ENCODE measurements around the gene ZNF32.
A peak's percentile ranks its signal among the peaks of the same experiment; 100 is the strongest.

The ZNF32 gene

GRCh38 chr10:43622038-43622437 lies 26.6 kb downstream of the ZNF32 start:
- DNase-seq (ENCODE audit: insufficient read length, low spot score) (no peak), FAIRE-seq (no peak)
- TF ChIP-seq CTCF (IDR thresholded peaks at IDR 0.05; ENCODE audit: insufficient read depth, missing control alignments), result no peak

GRCh38 chr10:43619368-43619767 lies 29.3 kb downstream of the ZNF32 start:
- no peak for TF ChIP-seq CTCF (IDR thresholded peaks at IDR 0.05; ENCODE audit: insufficient read depth, missing control alignments)
- no peak for FAIRE-seq
- no peak for DNase-seq (ENCODE audit: insufficient read length, low spot score)

GRCh38 chr10:43616697-43617370 lies 31.8 kb downstream of the ZNF32 start:
- no peak for FAIRE-seq
- no peak for DNase-seq (ENCODE audit: insufficient read length, low spot score)
- no peak for TF ChIP-seq CTCF (IDR thresholded peaks at IDR 0.05; ENCODE audit: insufficient read depth, missing control alignments)

- no peak for FAIRE-seq
- TF ChIP-seq CTCF (IDR thresholded peaks at IDR 0.05; ENCODE audit: insufficient read depth, missing control alignments), result no peak
- DNase-seq (ENCODE audit: insufficient read length, low spot score), result no peak
Observed at GRCh38 chr10:43610636-43611035, 38.0 kb downstream of the ZNF32 start.

- no peak for TF ChIP-seq CTCF (IDR thresholded peaks at IDR 0.05; ENCODE audit: insufficient read depth, missing control alignments)
- no peak for FAIRE-seq
- no peak for DNase-seq (ENCODE audit: insufficient read length, low spot score)
Observed at GRCh38 chr10:43607199-43607573, 41.5 kb downstream of the ZNF32 start.

- DNase-seq (ENCODE audit: insufficient read length, low spot score) (peak; percentile 65), FAIRE-seq (no peak)
- TF ChIP-seq CTCF (IDR thresholded peaks at IDR 0.05; ENCODE audit: insufficient read depth, missing control alignments), result no peak
Observed at GRCh38 chr10:43606323-43607198, 42.1 kb downstream of the ZNF32 start, which contains the start of gene ZNF485. ZNF485 (plus strand) TSS chr10:43606438; CDS start chr10:43607051, 613 bp downstream.

Data from D721Med (cell line).